ENCODE measurements around the gene OR4A15.

The OR4A15 gene

DNA sequence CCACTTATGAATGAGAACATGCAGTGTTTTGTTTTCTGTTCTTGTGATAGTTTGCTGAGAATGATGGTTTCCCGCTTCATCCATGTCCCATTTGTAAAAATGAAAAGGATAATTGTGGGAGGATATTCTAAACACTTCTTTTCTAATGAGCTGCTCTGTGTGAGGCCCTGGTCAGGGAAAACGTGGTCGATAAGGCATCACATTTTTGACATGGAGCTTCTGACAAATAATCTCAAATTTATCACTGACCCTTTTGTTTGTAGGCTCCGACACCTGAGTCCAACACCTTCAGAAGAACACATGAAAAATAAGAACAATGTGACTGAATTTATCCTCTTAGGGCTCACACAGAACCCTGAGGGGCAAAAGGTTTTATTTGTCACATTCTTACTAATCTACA lies at the start of gene OR4A15:
Gene OR4A15 (plus strand): TSS at position 301 of the 400 bp plus-strand sequence. CDS start 0 bp downstream, at position 301.
- DNase-seq (ENCODE audit: low read depth in 2 of 2): no peak

- no peak for DNase-seq (ENCODE audit: low read depth in 2 of 2)
Observed at GRCh38 chr11:55324500-55324899, 43.3 kb upstream of the OR4A15 start.

- DNase-seq (ENCODE audit: low read depth in 2 of 2): no peak
Observed at GRCh38 chr11:55342901-55343300, 24.9 kb upstream of the OR4A15 start, which contains the start of gene OR4A16. Gene OR4A16, plus strand, starts transcription at chr11:55343201. Its CDS starts 0 bp downstream, at chr11:55343201.

- DNase-seq (ENCODE audit: low read depth in 2 of 2): no peak
Observed at GRCh38 chr11:55345306-55345705, 22.5 kb upstream of the OR4A15 start.

DNA sequence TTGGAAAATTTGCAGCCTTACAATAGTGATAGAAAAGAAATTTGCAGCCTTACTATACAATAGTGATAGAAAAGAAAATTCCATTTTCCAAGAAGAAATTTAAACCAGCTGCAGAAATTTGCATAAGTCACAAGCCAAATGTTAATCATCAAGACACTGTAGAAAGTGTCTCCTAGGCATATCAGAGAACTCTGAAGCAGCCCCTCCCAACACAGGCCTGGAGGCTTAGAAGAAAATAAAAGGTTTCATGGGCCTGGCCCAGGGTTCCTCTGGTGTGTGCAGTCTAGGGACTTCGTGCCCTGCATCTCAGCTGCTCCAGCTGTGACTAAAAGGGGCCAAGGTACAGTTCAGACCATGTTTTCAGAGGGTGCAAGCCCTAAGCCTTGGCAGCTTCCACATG lies 18.7 kb upstream of the OR4A15 start:
- DNase-seq (ENCODE audit: low read depth in 2 of 2): no peak

GRCh38 chr11:55357560-55358184 lies 10.1 kb upstream of the OR4A15 start:
- no peak for DNase-seq (ENCODE audit: low read depth in 2 of 2)

DNA sequence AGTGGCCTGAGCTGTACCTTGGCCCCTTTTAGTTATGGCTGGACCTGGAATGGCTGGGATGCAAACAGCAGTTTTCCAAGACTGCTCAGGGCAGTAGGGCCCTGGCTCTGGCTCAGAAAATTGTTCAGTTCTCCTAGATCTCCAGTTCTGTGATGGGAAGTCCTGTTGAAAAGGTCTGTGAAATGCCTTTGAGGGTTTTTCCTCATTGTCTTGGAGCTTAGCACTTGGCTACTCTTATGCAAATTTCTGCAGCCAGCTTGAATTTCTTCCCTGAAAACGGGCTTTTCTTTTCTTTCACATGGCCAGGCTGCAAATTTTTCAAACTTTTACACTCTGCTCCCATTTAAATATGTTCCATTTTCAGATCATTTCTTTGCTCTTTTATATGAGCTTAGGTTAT lies 33.2 kb downstream of the OR4A15 start:
- DNase-seq (ENCODE audit: low read depth in 2 of 2): no peak

Measured in stimulated activated CD8-positive, alpha-beta memory T cell treated with anti-CD3 and anti-CD28 coated beads, Interleukin-2, amount 100 ng/mL, for 1 hour (primary cell).